Measurements from ENCODE around the gene GOLGA7B. TPM values are rescaled to one million over a fixed set of nuclear protein-coding genes. Genes with fewer than 3 reads are reported as not detected.

GOLGA7B gene
- total and polyA plus RNA-seq, 12 donors, result 0.05 to 1.0 (median 0.24) TPM

DNA sequence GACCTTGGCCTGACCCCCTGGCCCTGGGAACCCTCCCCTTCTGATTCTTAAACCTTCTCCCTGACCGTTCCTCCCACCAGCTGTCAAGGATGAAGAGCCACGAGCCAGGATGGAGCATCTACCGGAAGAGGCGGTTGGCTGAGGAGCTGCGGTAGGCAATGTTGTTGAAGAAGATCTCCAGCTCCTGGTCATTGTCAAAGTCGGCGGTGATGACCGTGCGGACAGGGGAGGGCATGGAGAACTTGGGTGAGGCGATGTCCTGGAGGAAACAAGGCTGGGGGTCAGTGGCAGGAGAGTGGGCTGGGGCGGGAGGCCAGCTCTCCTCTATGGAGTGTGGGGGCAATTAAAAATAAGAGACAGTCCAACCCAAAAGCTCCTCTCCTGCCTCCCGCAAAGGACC lies 51.7 kb downstream of the GOLGA7B start:
- intact Hi-C loops (cut with DNase I), result no loop called here
- Histone ChIP-seq H3K36me3 (no peaks in the 10 kb centered on the region), H3K4me3 (no peak overlapping the region), H3K27me3 (peaks cover 0 to 20% (median 0%) of the 10 kb centered on the region in 7 donors), H3K4me1 (peaks cover 0 to 19% (median 11%) of the 10 kb centered on the region in 9 donors), H3K9me3 (no peaks in the 10 kb centered on the region), H3K27ac (no peak overlapping the region)
- 86 to 89% methylated on average over 12 of the region's 12 CpGs for WGBS, 2 donors
- ATAC-seq (no peak), DNase-seq (no peak)
- TF ChIP-seq, protein P1, sequence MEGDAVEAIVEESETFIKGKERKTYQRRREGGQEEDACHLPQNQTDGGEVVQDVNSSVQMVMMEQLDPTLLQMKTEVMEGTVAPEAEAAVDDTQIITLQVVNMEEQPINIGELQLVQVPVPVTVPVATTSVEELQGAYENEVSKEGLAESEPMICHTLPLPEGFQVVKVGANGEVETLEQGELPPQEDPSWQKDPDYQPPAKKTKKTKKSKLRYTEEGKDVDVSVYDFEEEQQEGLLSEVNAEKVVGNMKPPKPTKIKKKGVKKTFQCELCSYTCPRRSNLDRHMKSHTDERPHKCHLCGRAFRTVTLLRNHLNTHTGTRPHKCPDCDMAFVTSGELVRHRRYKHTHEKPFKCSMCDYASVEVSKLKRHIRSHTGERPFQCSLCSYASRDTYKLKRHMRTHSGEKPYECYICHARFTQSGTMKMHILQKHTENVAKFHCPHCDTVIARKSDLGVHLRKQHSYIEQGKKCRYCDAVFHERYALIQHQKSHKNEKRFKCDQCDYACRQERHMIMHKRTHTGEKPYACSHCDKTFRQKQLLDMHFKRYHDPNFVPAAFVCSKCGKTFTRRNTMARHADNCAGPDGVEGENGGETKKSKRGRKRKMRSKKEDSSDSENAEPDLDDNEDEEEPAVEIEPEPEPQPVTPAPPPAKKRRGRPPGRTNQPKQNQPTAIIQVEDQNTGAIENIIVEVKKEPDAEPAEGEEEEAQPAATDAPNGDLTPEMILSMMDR (IDR thresholded peaks at IDR 0.05), result no peak

GRCh38 chr10:97903128-97904017 lies 53.7 kb downstream of the GOLGA7B start:
- ATAC-seq (peak in 6 of 8 donors; percentile 23 to 72 (median 52)), DNase-seq (no peak)
- Histone ChIP-seq H3K36me3 (no peaks in the 10 kb centered on the region), H3K27me3 (peaks cover 0 to 13% (median 6%) of the 10 kb centered on the region in 7 donors), H3K4me1 (peaks cover 0 to 15% (median 8%) of the 10 kb centered on the region in 9 donors), H3K9me3 (no peaks in the 10 kb centered on the region), H3K4me3 (no peak overlapping the region), H3K27ac (no peak overlapping the region)
- TF ChIP-seq, protein P1 (IDR thresholded peaks at IDR 0.05), result peak in 1 of 9 donors; percentile 13
- WGBS, 2 donors, result 52 to 55% methylated on average over 9 of the region's 9 CpGs
- intact Hi-C loops (cut with DNase I), result no loop called here

GRCh38 chr10:97904018-97904381 lies 54.4 kb downstream of the GOLGA7B start:
- ATAC-seq, result peak in 4 of 8 donors; percentile 16 to 37 (median 23)
- no peaks in the 10 kb centered on the region for H3K36me3 ChIP-seq
- TF ChIP-seq, protein P1 (IDR thresholded peaks at IDR 0.05), result no peak
- DNase-seq, result no peak
- H3K27ac ChIP-seq, result no peak overlapping the region
- peaks cover 0 to 14% (median 8%) of the 10 kb centered on the region in 9 donors for H3K4me1 ChIP-seq
- peaks cover 0 to 12% (median 6%) of the 10 kb centered on the region in 7 donors for H3K27me3 ChIP-seq
- WGBS, 2 donors, result 41 to 52% methylated on average over 5 of the region's 5 CpGs
- H3K9me3 ChIP-seq, result no peaks in the 10 kb centered on the region
- H3K4me3 ChIP-seq, result no peak overlapping the region
- intact Hi-C loops (cut with DNase I), result no loop called here

- Histone ChIP-seq H3K36me3 (no peaks in the 10 kb centered on the region), H3K4me3 (no peak overlapping the region), H3K27me3 (peaks cover 0 to 12% (median 6%) of the 10 kb centered on the region in 7 donors), H3K27ac (no peak overlapping the region), H3K4me1 (peaks cover 0 to 14% (median 8%) of the 10 kb centered on the region in 9 donors), H3K9me3 (no peaks in the 10 kb centered on the region)
- WGBS, 2 donors, result 83% methylated on average over 11 of the region's 11 CpGs
- no peak for DNase-seq
- intact Hi-C loops (cut with DNase I), result no loop called here
- TF ChIP-seq, protein P1 (IDR thresholded peaks at IDR 0.05), result no peak
- no peak for ATAC-seq
Observed at GRCh38 chr10:97904576-97904975, 54.9 kb downstream of the GOLGA7B start.
